ENCODE measurements around the gene DISC1. TPM values are rescaled to one million over a fixed set of nuclear protein-coding genes. Genes with fewer than 3 reads are reported as not detected.
"Not testable (repeated sequence)": the region's sequence is repeated elsewhere in the genome, so short reads cannot be mapped to it uniquely, and the experiment has no call there.

The DISC1 gene
- total RNA-seq, 1 experiment from 2014 or later: 2.1 TPM

DNA sequence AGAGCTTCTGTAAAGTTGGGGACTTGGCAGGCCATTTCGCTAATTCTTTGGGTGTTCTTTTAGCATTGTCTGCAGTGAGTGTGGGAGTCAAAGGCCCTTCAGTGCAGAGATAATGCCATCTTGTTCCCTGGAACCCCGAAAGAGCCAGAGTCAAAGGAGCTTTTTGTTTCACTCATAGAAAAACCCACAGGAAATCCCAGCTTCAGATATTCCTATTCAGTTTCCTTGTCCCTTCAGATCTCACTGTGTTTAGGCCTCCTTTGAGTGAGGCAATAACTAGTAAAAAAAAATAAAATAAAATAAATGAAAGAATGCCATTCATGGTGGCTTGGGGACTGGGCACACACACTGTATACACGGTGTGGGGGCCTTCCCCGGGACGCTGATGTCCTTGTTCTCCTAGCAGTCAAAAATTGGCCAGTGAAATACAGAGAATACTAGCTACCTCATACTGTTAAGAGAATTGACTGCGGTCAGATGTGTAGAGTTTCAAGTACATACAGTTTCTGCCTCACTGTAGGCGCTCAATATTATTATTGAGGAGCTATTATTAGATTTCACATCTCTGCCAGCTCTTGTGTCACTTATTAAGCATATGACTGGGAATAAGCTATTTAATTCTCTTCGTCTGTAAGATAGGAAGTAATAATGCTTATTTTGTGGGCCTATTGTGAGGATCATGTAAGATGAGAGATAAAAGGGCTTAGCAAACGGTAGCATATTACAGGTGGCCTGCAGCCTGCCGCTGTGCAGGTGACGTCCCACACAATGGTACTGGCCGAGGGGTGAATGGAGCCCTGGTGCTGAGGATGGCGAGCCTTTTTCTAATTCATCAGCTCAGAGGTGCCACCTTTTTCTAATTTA lies 16.7 kb downstream of the DISC1 start:
- Mint-ChIP-seq H3K9me3 (ENCODE audit: unreplicated experiment) (no peaks in the 10 kb centered on the region), H3K27me3 (ENCODE audit: insufficient read depth, unreplicated experiment) (peaks cover 5% of the 10 kb centered on the region), H3K4me1 (ENCODE audit: insufficient read depth, unreplicated experiment) (peaks cover 5% of the 10 kb centered on the region), H3K36me3 (ENCODE audit: insufficient read depth, unreplicated experiment) (no peaks in the 10 kb centered on the region), H3K27ac (ENCODE audit: low read depth, unreplicated experiment) (no peak overlapping the region), H3K4me3 (ENCODE audit: unreplicated experiment) (no peak overlapping the region)
- no TSS peak for BruUV-seq (replicated peaks)
- TF ChIP-seq, protein P1, sequence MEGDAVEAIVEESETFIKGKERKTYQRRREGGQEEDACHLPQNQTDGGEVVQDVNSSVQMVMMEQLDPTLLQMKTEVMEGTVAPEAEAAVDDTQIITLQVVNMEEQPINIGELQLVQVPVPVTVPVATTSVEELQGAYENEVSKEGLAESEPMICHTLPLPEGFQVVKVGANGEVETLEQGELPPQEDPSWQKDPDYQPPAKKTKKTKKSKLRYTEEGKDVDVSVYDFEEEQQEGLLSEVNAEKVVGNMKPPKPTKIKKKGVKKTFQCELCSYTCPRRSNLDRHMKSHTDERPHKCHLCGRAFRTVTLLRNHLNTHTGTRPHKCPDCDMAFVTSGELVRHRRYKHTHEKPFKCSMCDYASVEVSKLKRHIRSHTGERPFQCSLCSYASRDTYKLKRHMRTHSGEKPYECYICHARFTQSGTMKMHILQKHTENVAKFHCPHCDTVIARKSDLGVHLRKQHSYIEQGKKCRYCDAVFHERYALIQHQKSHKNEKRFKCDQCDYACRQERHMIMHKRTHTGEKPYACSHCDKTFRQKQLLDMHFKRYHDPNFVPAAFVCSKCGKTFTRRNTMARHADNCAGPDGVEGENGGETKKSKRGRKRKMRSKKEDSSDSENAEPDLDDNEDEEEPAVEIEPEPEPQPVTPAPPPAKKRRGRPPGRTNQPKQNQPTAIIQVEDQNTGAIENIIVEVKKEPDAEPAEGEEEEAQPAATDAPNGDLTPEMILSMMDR (IDR thresholded peaks at IDR 0.05; ENCODE audit: unreplicated experiment): no peak
- POLR2A ChIA-PET: interaction anchor here (1.2 to 2.2 kb wide), 3 partner anchors 9 to 305 kb away, joined by 4 to 7 read pairs (median 5); partner anchors contain the start of genes EXOC8 and SPRTN
- no peak for DNase-seq (ENCODE audit: unreplicated experiment)
- intact Hi-C loops (cut with micrococcal nuclease): no loop called here
- CTCF ChIA-PET: interaction anchor here (0.5 to 1.1 kb wide), 6 partner anchors 11 to 866 kb away, joined by 3 to 4 read pairs (median 3); no protein-coding TSS in a partner anchor

GRCh38 chr1:231643935-231644237 lies 17.3 kb downstream of the DISC1 start:
- no peak overlapping the region for H3K4me3 Mint-ChIP-seq (ENCODE audit: unreplicated experiment)
- ChIA-PET POLR2A (interaction anchor here (0.6 to 2.2 kb wide), 3 partner anchors 11 to 305 kb away, joined by 3 to 7 read pairs (median 5); partner anchors contain the start of genes EXOC8 and SPRTN), CTCF (interaction anchor here (0.5 to 0.7 kb wide), 3 partner anchors 10 to 269 kb away, joined by 3 to 4 read pairs (median 4); no protein-coding TSS in a partner anchor)
- H3K27me3 Mint-ChIP-seq (ENCODE audit: insufficient read depth, unreplicated experiment): peaks cover 10% of the 10 kb centered on the region
- TF ChIP-seq, protein P1 (IDR thresholded peaks at IDR 0.05; ENCODE audit: unreplicated experiment): no peak
- peaks cover 2% of the 10 kb centered on the region for H3K4me1 Mint-ChIP-seq (ENCODE audit: insufficient read depth, unreplicated experiment)
- no peak overlapping the region for H3K27ac Mint-ChIP-seq (ENCODE audit: low read depth, unreplicated experiment)
- H3K36me3 Mint-ChIP-seq (ENCODE audit: insufficient read depth, unreplicated experiment): no peaks in the 10 kb centered on the region
- intact Hi-C loops (cut with micrococcal nuclease): no loop called here
- H3K9me3 Mint-ChIP-seq (ENCODE audit: unreplicated experiment): peaks cover 3% of the 10 kb centered on the region
- no peak for DNase-seq (ENCODE audit: unreplicated experiment)
- no TSS peak for BruUV-seq (replicated peaks)

- H3K4me3 Mint-ChIP-seq (ENCODE audit: unreplicated experiment); H3K4me1 Mint-ChIP-seq (ENCODE audit: insufficient read depth, unreplicated experiment); BruUV-seq (replicated peaks); H3K27ac Mint-ChIP-seq (ENCODE audit: low read depth, unreplicated experiment); DNase-seq (ENCODE audit: unreplicated experiment); H3K9me3 Mint-ChIP-seq (ENCODE audit: unreplicated experiment); H3K36me3 Mint-ChIP-seq (ENCODE audit: insufficient read depth, unreplicated experiment); intact Hi-C loops (cut with micrococcal nuclease); POLR2A ChIA-PET: not testable (repeated sequence)
- CTCF ChIA-PET: interaction anchor here (0.6 kb wide), 2 partner anchors 702 to 1748 kb away, joined by 3 to 7 read pairs; no protein-coding TSS in a partner anchor
- H3K27me3 Mint-ChIP-seq (ENCODE audit: insufficient read depth, unreplicated experiment): peaks cover 28% of the 10 kb centered on the region
These were observed 19.0 kb downstream of the DISC1 start for GRCh38 chr1:231645634-231646033.

GRCh38 chr1:231646165-231646564 lies 19.6 kb downstream of the DISC1 start:
- CTCF ChIA-PET; H3K36me3 Mint-ChIP-seq (ENCODE audit: insufficient read depth, unreplicated experiment); H3K4me3 Mint-ChIP-seq (ENCODE audit: unreplicated experiment); POLR2A ChIA-PET; DNase-seq (ENCODE audit: unreplicated experiment); H3K9me3 Mint-ChIP-seq (ENCODE audit: unreplicated experiment); BruUV-seq (replicated peaks); H3K27ac Mint-ChIP-seq (ENCODE audit: low read depth, unreplicated experiment); intact Hi-C loops (cut with micrococcal nuclease); H3K4me1 Mint-ChIP-seq (ENCODE audit: insufficient read depth, unreplicated experiment): not testable (repeated sequence)
- peaks cover 33% of the 10 kb centered on the region for H3K27me3 Mint-ChIP-seq (ENCODE audit: insufficient read depth, unreplicated experiment)

DNA sequence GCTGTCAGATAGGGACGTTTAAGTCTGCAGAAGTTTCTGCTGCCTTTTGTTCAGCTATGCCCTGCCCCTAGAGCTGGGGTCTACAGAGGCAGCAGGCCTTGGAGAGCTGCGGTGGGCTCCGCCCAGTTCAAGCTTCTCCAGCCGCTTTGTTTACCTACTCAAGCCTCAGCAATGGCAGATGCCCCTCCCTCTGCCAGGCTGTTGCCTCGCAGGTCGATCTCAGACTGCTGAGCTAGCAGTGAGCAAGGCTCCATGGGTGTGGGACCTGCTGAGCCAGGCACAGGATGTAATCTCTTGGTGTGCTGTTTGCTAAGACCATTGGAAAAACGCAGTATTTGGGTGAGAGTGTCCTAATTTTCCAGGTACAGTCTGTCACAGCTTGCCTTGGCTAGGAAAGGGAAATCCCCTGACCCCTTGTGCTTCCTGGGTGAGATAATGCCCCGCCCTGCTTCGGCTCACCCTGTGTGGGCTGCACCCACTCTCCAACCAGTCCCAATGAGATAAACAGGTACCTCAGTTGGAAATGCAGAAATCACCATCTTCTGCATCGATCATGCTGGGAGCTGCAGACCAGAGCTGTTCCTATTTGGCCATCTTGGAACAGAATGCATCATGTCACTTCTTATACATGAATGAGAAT lies 25.2 kb downstream of the DISC1 start:
- H3K4me1 Mint-ChIP-seq (ENCODE audit: insufficient read depth, unreplicated experiment); H3K9me3 Mint-ChIP-seq (ENCODE audit: unreplicated experiment); H3K36me3 Mint-ChIP-seq (ENCODE audit: insufficient read depth, unreplicated experiment); intact Hi-C loops (cut with micrococcal nuclease); BruUV-seq (replicated peaks); H3K4me3 Mint-ChIP-seq (ENCODE audit: unreplicated experiment); H3K27ac Mint-ChIP-seq (ENCODE audit: low read depth, unreplicated experiment); DNase-seq (ENCODE audit: unreplicated experiment): not testable (repeated sequence)
- ChIA-PET POLR2A (interaction anchor here (0.6 to 1.5 kb wide), 4 partner anchors 9 to 795 kb away, joined by 3 to 4 read pairs (median 3); no protein-coding TSS in a partner anchor), CTCF (interaction anchor here (0.6 kb wide), 2 partner anchors 12 to 370 kb away, joined by 3 to 6 read pairs; no protein-coding TSS in a partner anchor)
- peaks cover 33% of the 10 kb centered on the region for H3K27me3 Mint-ChIP-seq (ENCODE audit: insufficient read depth, unreplicated experiment)

Data from MCF 10A (cell line).